Loucy (cell line): ENCODE measurements around the gene UNC45A.

Source experiments
- H2AFZ ChIP-seq: fragments of 200-600 bp; sonication (generic); 2 replicates; pipeline ENCODE4 v1.6.0; 2016; ENCODE audit warnings: antibody characterized with exemption, mild to moderate bottlenecking, low read length, moderate library complexity
- H3F3A ChIP-seq: fragments of 200-600 bp; 2 replicates; pipeline ENCODE4 v1.6.0; 2016; ENCODE audit warnings: antibody characterized with exemption, low read depth, mild to moderate bottlenecking
- H3K27me3 ChIP-seq: fragments of 200-600 bp; sonication (generic); 2 replicates; pipeline ENCODE4 v1.6.1; 2014; ENCODE audit warnings: low read length, mild to moderate bottlenecking; ENCODE audit not compliant: insufficient read depth, poor library complexity, severe bottlenecking
- H3K36me3 ChIP-seq: fragments of 200-600 bp; sonication (generic); 2 replicates; pipeline ENCODE4 v1.6.1; 2016; ENCODE audit warnings: low read length; ENCODE audit not compliant: insufficient read depth
- H3K4me1 ChIP-seq: fragments of 200-600 bp; sonication (generic); 2 replicates; pipeline ENCODE4 v1.5.1; 2014; ENCODE audit warnings: low read length, mild to moderate bottlenecking; ENCODE audit not compliant: insufficient read depth, poor library complexity, severe bottlenecking
- H3K4me2 ChIP-seq: fragments of 200-600 bp; sonication (generic); 2 replicates; pipeline ENCODE4 v1.6.0; 2014; ENCODE audit warnings: antibody characterized with exemption, low read length, low read depth, mild to moderate bottlenecking; ENCODE audit not compliant: poor library complexity, severe bottlenecking
- H3K4me3 ChIP-seq: fragments of 200-600 bp; sonication (generic); 2 replicates; pipeline ENCODE4 v1.5.1; 2014; ENCODE audit warnings: low read length, mild to moderate bottlenecking, mixed read lengths; ENCODE audit not compliant: poor library complexity, severe bottlenecking
- H3K79me2 ChIP-seq: fragments of 200-600 bp; sonication (generic); 2 replicates; pipeline ENCODE4 v1.6.1; 2014; ENCODE audit warnings: low read length; ENCODE audit not compliant: insufficient read depth
- H3K9ac ChIP-seq: fragments of 200-600 bp; sonication (generic); 2 replicates; pipeline ENCODE4 v1.6.0; 2014; ENCODE audit warnings: mild to moderate bottlenecking, low read depth, low read length, moderate library complexity; ENCODE audit not compliant: poor library complexity, severe bottlenecking
- H3K9me2 ChIP-seq: fragments of 200-600 bp; sonication (generic); replicated peaks from 2 replicates; pipeline ENCODE4 v1.6.1; 2016; ENCODE audit warnings: low read depth, low read length, mixed read lengths
- H3K9me3 ChIP-seq: fragments of 200-600 bp; sonication (generic); 2 replicates; pipeline ENCODE4 v1.6.1; 2014; ENCODE audit warnings: mild to moderate bottlenecking, antibody characterized with exemption, low read length, low read depth; ENCODE audit not compliant: insufficient read depth
- H4K20me1 ChIP-seq: fragments of 200-600 bp; sonication (generic); 2 replicates; pipeline ENCODE4 v1.6.0; 2014; ENCODE audit warnings: antibody characterized with exemption, low read length, mild to moderate bottlenecking; ENCODE audit not compliant: insufficient read depth, poor library complexity, severe bottlenecking
- CTCF ChIP-seq: fragments of 200-600 bp; sonication (generic); conservative IDR thresholded peaks from 2 replicates; pipeline ENCODE4 v1.5.1; 2014; ENCODE audit warnings: mild to moderate bottlenecking, antibody characterized with exemption, low read length
- EZH2phosphoT487 ChIP-seq: fragments of 200-600 bp; IDR thresholded peaks from 2 replicates; pipeline ENCODE4 v1.6.1; 2018; ENCODE audit warnings: antibody characterized with exemption, mild to moderate bottlenecking, moderate library complexity, borderline replicate concordance

The UNC45A gene

GRCh38 chr15:90987561-90988141 is 52.6 kb downstream of the UNC45A start:
- Histone ChIP-seq H3F3A (no peaks in the 10 kb centered on the region), H3K4me1 (peaks cover 46% of the 10 kb centered on the region), H3K4me3 (peak overlapping the region; percentile 67), H3K9me3 (no peaks in the 10 kb centered on the region), H4K20me1 (peaks cover 56% of the 10 kb centered on the region), H3K79me2 (peaks cover 99% of the 10 kb centered on the region), H2AFZ (no peak overlapping the region), H3K4me2 (peak overlapping the region; percentile 85), H3K27me3 (no peaks in the 10 kb centered on the region), H3K36me3 (peaks cover 24% of the 10 kb centered on the region), H3K9ac (peak overlapping the region; percentile 32), H3K9me2 (no peaks in the 10 kb centered on the region)
- TF ChIP-seq EZH2phosphoT487 (no peak), CTCF (no peak)

- H3K27me3 ChIP-seq = no peaks in the 10 kb centered on the region
- peaks cover 18% of the 10 kb centered on the region for H3K36me3 ChIP-seq
- H3K4me3 ChIP-seq = peak overlapping the region; percentile 67
- H3K4me2 ChIP-seq = peak overlapping the region; percentile 85
- H3K79me2 ChIP-seq = peaks cover 99% of the 10 kb centered on the region
- H2AFZ ChIP-seq = no peak overlapping the region
- peaks cover 58% of the 10 kb centered on the region for H4K20me1 ChIP-seq
- no peaks in the 10 kb centered on the region for H3K9me3 ChIP-seq
- TF ChIP-seq EZH2phosphoT487 (no peak), CTCF (no peak)
- H3K9me2 ChIP-seq = no peaks in the 10 kb centered on the region
- H3K9ac ChIP-seq = peak overlapping the region; percentile 32
- H3K4me1 ChIP-seq = peaks cover 50% of the 10 kb centered on the region
- no peaks in the 10 kb centered on the region for H3F3A ChIP-seq
Observed at GRCh38 chr15:90988296-90988695, 53.2 kb downstream of the UNC45A start.

GRCh38 chr15:90989040-90989768 is 54.1 kb downstream of the UNC45A start:
- TF ChIP-seq EZH2phosphoT487 = no peak
- TF ChIP-seq CTCF = no peak
- Histone ChIP-seq H3K4me1 (peaks cover 53% of the 10 kb centered on the region), H2AFZ (no peak overlapping the region), H4K20me1 (peaks cover 61% of the 10 kb centered on the region), H3K79me2 (peaks cover 99% of the 10 kb centered on the region), H3K9me2 (no peaks in the 10 kb centered on the region), H3K27me3 (no peaks in the 10 kb centered on the region), H3F3A (no peaks in the 10 kb centered on the region), H3K4me2 (peak overlapping the region; percentile 85), H3K36me3 (peaks cover 9% of the 10 kb centered on the region; the same call in 1 of the 2 replicates), H3K9ac (peak overlapping the region; percentile 32), H3K9me3 (no peaks in the 10 kb centered on the region), H3K4me3 (peak overlapping the region; percentile 67)
